Activated CD4-positive, CD25-positive, alpha-beta regulatory T cell (primary cell): ENCODE measurements around the gene THPO.

Source experiments
- DNase-seq, 4 experiments: peaks; one replicate each; lab custom pipeline; 2025; lab: John Stamatoyannopoulos, UW

Gene THPO

DNA sequence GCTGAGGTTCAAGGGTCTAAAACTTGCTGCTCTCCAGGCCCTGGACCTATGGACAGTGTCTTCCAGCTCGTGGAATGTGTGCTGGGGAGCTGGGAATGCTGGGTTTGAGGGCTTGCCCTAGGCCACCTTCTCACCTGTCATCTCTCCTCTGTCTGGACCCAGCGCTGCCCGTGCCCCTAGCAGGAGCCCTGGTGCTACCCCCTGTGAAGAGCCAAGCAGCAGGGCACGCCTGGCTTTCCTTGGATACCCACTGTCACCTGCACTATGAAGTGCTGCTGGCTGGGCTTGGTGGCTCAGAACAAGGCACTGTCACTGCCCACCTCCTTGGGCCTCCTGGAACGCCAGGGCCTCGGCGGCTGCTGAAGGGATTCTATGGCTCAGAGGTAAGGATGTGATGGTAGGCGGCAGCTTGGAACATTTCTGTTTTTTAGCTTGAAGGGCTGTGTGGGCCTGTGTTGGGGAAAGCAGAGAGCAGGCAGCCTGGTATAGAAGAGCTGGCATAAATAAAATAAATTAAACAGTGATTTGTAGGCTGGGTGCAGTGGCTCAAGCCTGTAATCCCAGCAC is 6.9 kb upstream of the THPO start:
- no peak for DNase-seq

DNA sequence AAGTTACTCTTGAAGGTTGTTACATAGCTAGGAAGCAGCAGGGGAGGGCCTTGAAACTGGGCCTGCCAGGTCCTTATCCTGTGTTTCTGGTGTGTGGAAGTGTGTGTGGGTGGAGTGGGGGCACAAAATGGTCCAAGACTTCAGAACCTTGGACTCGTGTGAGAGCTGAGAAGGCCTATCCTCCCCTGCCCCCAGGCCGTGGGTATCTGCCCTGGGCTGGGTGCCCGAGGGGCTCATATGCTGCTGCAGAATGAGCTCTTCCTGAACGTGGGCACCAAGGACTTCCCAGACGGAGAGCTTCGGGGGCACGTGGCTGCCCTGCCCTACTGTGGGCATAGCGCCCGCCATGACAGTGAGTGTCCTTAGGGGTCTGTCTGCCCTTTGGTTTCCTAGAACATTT is 6.3 kb upstream of the THPO start:
- DNase-seq = no peak

DNA sequence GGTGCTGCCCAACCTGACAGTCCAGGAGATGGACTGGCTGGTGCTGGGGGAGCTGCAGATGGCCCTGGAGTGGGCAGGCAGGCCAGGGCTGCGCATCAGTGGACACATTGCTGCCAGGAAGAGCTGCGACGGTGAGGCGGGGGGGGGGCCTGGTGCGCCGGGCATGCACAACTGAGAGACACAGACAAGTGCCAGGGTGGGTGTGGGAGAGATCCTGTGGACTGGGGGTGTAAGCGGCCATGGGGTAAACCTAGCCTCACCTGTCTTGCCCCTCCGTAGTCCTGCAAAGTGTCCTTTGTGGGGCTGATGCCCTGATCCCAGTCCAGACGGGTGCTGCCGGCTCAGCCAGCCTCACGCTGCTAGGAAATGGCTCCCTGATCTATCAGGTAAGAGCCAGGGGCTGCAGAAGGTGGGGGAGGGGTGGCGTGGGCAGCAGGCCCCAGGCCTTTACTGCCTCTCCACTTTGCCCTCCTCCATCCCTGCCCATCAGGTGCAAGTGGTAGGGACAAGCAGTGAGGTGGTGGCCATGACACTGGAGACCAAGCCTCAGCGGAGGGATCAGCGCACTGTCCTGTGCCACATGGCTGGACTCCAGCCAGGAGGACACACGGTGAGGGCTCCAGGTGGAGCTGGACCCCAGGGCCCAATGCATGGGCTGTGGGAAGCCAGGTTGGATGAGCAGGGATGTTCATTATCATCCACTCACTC is 5.2 kb upstream of the THPO start:
- no peak for DNase-seq

DNA sequence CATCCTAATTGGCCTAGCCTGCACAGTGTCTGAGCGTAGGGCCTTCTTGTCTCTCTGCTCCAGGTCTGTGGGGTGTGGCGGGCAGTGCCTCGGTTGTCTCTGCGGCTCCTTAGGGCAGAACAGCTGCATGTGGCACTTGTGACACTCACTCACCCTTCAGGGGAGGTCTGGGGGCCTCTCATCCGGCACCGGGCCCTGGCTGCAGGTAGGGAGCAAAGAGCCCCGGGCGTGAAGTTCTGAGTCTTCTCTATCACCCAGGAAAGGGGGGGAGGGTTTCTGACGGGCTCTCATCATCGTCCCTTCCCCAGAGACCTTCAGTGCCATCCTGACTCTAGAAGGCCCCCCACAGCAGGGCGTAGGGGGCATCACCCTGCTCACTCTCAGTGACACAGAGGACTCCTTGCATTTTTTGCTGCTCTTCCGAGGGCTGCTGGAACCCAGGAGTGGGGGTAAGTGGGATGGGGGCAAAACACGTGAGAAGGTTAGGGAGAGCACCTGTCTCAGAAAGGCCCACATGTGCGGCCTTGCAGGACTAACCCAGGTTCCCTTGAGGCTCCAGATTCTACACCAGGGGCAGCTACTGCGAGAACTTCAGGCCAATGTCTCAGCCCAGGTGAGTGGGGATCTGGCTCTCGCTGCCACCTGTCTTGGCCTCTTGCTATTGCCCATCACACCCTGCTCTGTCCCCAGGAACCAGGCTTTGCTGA is 4.5 kb upstream of the THPO start:
- DNase-seq = no peak

DNA sequence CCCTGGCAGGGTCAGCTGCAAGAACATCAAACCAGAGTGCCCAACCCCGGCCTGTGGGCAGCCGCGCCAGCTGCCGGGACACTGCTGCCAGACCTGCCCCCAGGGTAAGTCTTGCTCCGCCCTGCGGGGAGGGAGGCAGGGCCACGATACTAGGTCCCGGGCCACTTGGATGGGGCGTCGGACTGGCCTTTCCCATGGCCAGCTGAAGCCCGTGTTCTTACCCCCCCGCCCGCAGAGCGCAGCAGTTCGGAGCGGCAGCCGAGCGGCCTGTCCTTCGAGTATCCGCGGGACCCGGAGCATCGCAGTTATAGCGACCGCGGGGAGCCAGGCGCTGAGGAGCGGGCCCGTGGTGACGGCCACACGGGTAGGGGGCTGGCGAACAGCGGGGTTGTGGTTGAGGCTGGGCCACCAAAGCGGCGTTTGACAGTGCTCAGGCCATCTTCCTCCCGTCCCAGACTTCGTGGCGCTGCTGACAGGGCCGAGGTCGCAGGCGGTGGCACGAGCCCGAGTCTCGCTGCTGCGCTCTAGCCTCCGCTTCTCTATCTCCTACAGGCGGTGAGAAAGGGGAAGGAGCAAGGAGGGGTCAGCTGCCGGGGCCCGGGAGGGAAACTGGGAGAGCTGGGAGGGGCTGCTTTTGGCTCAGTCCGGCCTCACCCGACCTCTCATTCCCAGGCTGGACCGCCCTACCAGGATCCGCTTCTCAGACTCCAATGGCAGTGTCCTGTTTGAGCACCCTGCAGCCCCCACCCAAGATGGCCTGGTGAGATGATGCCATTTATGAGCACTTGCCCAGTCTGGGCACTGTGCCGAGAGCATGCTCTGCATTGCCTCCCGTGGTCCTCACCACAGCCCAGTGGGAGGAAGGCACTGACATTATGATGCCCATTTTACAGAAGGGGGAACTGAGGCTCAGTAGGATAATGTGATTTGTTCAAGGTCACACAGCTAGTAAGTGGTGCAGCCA is 3.5 kb upstream of the THPO start:
- DNase-seq = no peak

DNA sequence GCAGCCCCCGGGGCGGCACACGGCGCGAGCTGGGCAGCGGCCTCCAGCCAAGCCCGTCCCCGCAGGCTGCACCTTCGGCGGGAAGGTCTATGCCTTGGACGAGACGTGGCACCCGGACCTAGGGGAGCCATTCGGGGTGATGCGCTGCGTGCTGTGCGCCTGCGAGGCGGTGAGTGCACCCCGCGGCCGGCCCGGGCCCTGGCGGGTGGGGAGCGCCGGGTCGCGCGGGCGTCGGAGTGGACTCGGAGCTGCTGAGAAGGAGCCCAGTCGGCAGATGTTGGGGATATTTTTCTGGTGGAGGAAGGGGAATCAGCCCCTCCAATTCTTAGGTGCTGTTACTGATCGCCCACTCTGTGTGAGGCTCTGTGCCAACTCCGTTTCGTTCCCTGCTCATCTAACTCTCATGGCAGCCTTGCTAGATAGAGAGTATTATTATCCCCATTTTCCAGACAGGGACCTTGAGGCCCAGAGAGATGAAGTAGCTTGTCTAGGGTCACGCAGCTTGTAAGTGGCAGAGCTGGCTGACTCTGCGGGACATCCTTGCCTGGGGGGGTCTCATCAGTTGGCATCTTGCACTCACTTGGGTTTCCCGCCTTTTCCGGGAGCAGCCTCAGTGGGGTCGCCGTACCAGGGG is 2.7 kb upstream of the THPO start:
- DNase-seq = no peak

DNA sequence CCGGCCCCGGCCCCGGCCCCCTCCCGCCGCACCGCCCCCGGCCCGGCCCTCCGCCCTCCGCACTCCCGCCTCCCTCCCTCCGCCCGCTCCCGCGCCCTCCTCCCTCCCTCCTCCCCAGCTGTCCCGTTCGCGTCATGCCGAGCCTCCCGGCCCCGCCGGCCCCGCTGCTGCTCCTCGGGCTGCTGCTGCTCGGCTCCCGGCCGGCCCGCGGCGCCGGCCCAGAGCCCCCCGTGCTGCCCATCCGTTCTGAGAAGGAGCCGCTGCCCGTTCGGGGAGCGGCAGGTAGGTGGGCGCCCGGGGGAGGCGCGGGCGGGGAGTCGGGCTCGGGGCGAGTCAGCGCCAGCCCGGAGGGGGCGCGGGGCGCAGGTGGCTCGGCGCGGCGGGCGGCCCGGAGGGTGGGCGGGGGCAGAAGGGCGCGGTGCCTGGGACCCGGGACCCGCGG is 2.2 kb upstream of the THPO start:
- DNase-seq = no peak

DNA sequence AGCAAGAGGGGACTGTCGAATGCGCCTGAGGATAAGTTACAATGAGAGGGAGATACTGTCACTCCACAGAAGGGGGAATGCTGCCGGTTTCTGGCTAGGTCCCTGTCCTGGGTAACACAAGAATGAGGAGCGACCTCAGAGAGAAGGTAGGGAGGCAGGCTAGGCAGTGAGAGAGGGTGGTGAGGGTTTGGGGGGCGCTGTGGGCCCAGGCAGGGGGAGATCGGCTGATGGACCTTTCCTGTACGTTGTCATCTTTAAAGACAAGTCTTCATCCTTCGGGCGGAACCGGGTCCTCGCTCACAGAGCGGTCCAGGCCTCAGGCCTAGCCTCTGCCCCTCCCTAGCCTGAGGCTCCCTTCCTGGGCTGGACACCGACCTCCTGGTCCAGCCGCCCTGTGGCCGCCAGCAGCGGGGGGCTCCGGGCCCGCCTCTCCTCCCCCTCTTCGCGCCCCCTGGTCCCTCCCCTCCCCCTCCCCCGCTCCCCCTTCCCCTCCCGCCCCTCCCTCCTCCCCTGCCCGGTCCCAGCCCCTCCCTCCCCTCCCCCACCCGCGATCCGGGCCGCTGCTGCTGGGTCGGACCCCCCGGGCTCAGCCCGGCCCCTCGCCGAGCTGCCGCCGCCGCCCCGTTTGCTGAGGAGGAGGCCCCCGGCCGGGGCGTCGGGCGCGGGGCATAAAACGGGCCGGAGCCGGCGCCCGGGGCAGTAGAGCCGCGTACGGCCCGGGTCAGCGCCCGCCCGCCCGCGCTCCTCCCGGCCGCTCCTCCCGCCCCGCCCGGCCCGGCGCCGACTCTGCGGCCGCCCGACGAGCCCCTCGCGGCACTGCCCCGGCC is 1.6 kb upstream of the THPO start, which contains the start of gene CHRD:
CHRD (plus strand) TSS at position 697 of the 827 bp plus-strand sequence. CDS start 265 bp downstream, outside the sequence.
- DNase-seq = no peak

DNA sequence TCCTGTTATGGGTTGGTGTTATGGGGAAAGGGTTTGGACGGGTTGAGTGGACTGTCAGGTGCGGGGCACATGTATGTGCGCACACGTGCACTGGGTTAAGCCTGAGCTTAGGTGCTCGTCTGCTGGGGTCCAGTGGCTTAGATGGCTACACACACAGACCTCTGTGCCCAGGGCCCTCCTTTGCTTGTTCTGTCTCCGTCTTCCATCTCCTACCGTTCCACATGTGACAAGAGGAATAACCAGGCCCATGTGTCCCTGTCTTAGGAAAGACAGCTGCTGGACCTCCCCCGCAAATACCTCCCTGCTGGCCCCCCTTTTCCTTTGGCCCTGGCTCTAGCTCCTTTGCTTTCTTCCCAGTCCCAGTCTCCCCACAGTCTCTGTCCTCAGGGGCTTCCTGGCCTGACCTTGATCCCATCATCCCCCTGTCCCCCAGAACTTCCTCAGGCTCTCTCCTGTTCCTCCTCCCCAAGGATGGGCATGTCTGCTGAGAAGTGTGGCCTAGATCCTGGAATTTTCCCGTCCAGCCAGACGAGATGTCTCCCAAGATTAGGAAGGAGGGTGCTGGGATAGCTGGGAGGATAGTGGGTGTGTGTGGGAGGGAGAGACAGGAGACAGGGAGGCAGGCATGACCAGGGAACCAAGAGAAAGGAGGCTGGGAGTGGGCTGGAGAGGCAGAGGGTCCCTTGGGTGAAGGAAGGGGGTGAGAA is 797 bp upstream of the THPO start:
- DNase-seq = no peak

DNA sequence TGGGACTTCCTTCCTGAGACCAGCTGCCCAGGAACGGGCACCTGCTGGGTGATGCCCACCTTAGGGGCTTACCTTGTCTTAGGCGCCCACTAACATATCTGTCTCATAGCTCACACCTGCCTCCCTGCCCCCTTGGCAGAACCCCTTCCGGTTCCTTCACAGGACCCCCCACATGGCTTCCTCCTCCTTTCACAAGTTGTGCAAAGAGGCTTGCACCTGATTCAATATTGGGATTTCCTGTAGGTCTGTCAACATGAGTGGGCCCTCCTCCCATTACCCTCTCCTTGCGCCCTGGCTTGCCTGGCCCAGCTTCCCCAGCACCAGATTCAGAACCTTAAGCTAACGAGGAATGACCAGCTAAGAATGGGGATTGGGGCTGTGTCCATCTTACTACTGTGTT is 633 bp downstream of the THPO start:
- DNase-seq = no peak

DNA sequence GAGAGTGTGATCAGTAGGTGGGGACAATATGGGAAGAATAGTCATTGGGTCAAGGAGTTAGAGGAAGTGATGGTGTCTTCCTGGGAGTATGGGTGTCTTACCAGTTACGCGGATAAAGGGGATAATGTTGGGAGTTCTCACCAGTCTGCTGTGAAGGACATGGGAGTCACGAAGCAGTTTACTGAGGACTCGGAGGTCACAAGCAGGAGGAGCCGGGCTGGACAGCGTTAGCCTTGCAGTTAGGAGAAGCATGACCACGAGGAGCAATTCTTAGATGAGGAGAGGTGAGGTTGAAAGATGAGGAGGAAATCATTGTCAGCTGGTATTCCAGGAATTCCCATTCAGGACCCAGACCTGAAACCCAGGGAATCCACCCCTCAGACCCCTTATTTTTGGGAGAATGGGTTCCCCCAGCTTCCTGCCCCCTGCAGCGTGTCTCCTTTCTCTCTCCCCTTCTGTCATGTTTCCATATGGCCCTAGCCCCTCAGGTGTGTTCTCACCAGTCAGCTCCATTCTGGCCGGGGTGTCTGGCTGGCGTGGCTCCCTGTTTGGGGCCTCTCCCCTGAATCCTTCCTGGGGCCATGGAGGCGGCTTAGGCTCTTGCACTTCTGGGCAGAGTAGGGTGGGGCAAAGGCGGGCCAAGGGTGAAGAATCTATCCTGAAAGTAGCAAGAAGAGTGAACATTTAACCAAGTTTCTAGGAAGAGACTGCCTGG is 2.1 kb downstream of the THPO start:
- DNase-seq = no peak

DNA sequence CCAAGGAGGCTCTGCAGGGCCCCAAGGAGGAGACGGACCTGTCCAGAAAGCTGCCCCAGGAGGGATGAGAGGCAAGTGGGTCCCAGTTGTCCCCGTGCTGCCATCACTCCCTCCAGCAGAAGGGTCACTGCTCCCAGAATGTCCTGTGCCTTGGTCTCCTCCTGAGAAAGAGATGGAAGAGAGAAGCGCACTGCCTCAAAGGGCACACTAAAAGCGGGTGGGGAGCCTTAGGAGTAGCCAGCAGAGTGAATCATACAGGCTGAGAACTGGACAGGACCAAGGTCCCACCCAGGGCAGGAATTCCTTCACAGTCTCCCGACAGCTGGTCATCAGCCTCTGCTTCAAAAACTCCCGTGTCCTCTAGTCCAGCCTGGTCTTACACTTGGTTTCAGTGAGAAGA is 4.6 kb downstream of the THPO start:
- no peak for DNase-seq

DNA sequence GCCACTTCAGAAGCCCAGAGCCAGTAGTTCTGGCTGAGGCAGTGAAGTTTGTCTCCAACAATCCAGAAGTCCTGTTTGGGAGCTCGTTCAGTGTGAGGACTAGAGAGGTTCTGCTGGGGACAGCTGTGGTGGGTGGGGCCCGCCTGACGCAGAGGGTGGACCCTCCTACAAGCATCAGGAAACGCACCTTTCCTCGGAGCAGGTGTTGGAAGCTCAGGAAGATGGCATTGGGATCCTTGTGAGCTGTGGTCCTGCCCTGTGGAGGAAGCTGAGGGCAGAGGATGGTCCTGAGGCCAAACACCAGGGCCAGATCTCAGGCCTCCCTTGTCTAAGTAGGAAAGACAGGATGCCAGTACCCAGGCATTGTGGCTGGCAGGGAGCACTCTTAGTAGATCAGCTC is 5.1 kb downstream of the THPO start:
- DNase-seq = no peak

DNA sequence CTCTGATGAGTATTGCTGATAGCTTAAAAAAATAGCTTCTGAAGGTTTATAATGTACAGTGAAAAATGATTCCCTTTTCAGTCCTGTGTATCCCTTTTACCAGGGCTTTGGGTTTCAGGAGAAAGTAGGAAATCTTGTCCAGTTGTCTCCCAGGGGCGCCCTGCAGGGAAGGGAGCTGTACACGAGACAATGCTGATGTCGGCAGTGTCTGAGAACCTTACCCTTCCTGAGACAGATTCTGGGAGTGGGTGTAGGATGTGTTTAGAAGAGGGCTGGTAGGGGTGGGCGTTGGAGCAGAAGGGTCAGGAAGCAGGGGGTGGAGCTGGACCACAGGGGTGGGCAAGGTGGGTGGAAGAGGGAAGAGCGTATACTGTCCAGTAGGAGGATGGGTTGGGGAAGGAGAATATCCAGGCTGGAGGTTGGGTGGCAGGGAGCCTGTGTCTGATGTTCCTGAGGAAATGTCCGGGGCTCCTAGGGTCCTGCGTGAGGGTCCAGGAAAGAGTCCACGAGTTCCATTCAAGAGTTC is 5.6 kb downstream of the THPO start:
- DNase-seq = no peak

DNA sequence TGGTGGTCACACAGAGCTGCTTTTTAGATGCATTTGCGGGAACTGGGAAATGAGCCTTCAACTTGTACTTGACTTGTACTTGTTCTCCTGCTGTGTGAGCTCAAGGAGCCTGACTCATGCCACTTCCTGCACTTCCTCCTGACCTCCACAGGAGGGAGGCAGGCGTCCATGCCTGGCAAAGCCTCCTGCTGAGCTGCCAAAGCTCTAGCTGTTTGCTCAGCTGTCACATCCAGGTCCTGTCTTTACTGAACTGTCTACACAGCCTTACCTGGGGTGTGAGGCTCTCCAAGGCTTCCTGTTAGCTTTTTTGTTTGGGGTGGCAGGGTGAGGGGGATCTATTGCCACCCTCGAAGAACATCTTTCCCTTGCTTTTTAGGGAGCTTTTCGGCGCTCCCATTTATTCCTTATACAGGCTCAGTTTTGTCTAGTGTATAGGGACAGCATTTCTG is 6.4 kb downstream of the THPO start:
- peak in 2 of 4 experiments; percentile 6 to 30 for DNase-seq

DNA sequence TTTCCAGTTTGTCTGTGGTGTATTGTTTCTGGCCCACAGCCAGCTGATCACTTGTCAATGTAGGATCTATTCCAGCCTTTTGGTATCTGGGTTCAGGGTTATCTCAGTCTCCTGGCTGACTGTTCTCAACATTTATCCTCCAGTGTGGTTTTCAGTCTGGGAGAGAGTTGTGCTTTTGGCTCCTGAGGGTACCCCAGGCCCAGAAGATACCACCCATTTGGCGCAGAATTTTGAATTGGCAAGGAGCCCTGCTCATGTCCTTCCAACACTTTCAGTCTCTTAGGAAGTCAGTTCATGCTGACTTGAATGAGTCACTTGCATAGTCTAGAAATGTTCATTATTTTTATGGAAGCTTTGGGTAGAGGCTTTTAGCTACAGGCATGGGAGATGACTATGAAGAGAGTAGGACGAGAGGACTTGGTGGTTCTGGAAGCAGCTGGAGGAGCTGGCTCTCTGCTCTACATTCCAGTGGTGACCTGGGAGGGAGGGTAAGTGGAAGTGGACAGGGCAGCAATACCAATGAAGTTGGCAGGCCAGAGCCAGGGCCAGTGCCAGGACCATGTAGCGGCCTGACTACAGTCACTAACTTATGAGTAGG is 9.3 kb downstream of the THPO start:
- DNase-seq = no peak

DNA sequence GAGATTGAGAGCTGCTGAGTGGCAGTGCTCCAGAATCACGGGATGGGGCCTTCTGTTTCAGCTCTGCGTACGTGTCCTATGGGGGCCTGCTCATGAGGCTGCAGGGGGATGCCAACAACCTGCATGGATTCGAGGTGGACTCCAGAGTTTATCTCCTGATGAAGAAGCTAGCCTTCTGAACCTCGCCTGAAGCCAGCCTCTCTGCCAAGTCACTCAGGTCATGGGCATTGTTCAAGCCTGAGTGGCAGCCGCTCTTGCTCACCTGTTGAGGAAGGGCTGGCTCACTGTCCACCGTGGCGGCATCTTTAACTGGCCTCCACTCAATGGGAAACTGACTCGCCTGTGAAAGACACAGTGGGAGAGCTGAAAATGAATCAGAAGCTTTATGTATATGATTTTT is 9.9 kb downstream of the THPO start:
- no peak for DNase-seq

DNA sequence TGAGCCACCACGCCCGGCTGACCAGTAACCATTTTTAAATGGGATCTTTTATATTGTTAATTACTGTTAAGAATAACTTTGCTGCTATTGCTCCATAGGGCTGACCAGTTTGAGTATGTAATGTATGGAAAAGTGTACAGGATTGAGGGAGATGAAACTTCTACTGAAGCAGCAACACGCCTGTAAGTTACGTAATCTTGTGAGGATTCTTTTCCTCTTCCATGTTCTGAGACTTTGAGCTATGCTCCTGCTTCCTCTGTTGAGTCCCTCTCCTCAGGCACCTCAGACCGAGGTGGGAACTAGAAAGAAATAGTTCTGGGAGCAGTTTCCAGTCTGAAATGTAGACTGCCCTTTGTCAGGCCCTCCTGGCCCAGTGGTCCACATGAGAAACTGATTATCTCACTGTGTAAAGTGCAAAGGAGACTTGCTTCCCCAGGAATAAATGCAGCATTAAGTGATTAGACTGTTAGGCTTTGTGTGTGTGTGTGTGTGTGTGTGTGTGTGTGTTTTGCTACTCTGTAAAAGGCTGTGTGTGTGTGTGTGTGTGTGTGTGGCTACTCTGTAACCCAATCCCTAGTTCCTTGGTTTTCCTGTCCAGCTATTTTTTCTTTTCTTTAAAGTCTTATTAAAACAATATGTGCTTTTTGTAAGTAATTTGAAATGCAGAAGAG is 11.3 kb downstream of the THPO start:
- DNase-seq = no peak
